Breast epithelium (tissue), 3 donors: ENCODE measurements around the gene MFSD6L.

Experiments
- POLR2A ChIP-seq: fragments of 450-650 bp; IDR thresholded peaks from one replicate; pipeline ENCODE4 v1.6.1; 2016; ENCODE audit warnings: antibody characterized with exemption, mild to moderate bottlenecking, moderate library complexity
- TF ChIP-seq, protein P1 (sequence below), 3 donors: fragments of 450-650 bp; IDR thresholded peaks; one replicate each; pipeline ENCODE4 v1.5.1; 2016 to 2017; ENCODE audit warnings: antibody characterized with exemption in 3 of 3, mild to moderate bottlenecking in 3 of 3, moderate library complexity in 3 of 3

DNA sequence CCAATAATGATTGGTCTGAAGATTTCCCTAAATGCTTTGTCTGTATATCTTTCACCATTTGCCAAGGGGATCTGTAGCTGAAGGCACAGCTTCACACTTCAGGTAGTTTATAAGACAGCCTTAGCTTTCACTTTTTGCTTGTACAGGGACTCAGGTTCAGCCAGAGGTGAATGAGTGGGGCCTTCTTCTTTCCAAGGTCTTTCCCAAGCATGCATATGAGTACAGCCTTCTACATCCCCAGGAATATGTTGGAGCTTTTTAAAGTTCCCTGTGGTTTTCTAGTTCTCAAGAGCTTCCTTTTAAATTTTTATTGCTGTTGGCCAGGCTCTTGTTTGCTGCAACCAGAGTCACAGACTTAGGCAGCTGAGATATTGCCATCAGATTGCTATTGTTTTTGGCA, 22.9 kb downstream of the MFSD6L start:
- TF ChIP-seq POLR2A, result no peak
- TF ChIP-seq, protein P1, sequence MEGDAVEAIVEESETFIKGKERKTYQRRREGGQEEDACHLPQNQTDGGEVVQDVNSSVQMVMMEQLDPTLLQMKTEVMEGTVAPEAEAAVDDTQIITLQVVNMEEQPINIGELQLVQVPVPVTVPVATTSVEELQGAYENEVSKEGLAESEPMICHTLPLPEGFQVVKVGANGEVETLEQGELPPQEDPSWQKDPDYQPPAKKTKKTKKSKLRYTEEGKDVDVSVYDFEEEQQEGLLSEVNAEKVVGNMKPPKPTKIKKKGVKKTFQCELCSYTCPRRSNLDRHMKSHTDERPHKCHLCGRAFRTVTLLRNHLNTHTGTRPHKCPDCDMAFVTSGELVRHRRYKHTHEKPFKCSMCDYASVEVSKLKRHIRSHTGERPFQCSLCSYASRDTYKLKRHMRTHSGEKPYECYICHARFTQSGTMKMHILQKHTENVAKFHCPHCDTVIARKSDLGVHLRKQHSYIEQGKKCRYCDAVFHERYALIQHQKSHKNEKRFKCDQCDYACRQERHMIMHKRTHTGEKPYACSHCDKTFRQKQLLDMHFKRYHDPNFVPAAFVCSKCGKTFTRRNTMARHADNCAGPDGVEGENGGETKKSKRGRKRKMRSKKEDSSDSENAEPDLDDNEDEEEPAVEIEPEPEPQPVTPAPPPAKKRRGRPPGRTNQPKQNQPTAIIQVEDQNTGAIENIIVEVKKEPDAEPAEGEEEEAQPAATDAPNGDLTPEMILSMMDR (IDR thresholded peaks at IDR 0.05), result no peak
